HFF-Myc (cell line): ENCODE measurements around the gene SGIP1.

ENCODE experiments used
- DNase-seq: peaks from one replicate; pipeline ENCODE4 v3.0.0-alpha.2; 2011; ENCODE audit warnings: low read depth; ENCODE audit errors: extremely low read depth
- H3K4me3 ChIP-seq: replicated peaks from 2 replicates; pipeline ENCODE4 v1.5.1; 2011; ENCODE audit warnings: low read depth, mild to moderate bottlenecking, control low read depth, low read length
- CTCF ChIP-seq: IDR thresholded peaks from 2 replicates; pipeline ENCODE4 v1.5.1; 2012; ENCODE audit warnings: mild to moderate bottlenecking, low read depth, low read length, control low read depth; ENCODE audit errors: missing control alignments

Gene SGIP1

GRCh38 chr1:66624412-66625060 lies 90.6 kb downstream of the SGIP1 start:
- peak; percentile 49 for DNase-seq
- TF ChIP-seq CTCF: no peak
- no peak overlapping the region for H3K4me3 ChIP-seq

GRCh38 chr1:66626261-66626660 lies 92.3 kb downstream of the SGIP1 start:
- DNase-seq: no peak
- TF ChIP-seq CTCF: no peak
- H3K4me3 ChIP-seq: no peak overlapping the region

GRCh38 chr1:66628926-66629325 lies 95.0 kb downstream of the SGIP1 start:
- no peak overlapping the region for H3K4me3 ChIP-seq
- no peak for TF ChIP-seq CTCF
- DNase-seq: no peak

GRCh38 chr1:66633159-66633558 lies 99.2 kb downstream of the SGIP1 start:
- no peak for TF ChIP-seq CTCF

GRCh38 chr1:66637146-66637545 lies 103.2 kb downstream of the SGIP1 start:
- no peak for DNase-seq
- H3K4me3 ChIP-seq: no peak overlapping the region
- TF ChIP-seq CTCF: no peak

More at GRCh38 chr1:66633159-66633558, 99.2 kb downstream of the SGIP1 start:
- DNase-seq: no peak
- no peak overlapping the region for H3K4me3 ChIP-seq

GRCh38 chr1:66641891-66642473 lies 108.0 kb downstream of the SGIP1 start:
- peak; percentile 16 for DNase-seq
- TF ChIP-seq CTCF: no peak
- H3K4me3 ChIP-seq: no peak overlapping the region
